A673 (cell line): ENCODE data around the gene SYK.

Experiments used
- CTCF ChIP-seq: fragments of 300-800, 200-600 bp; sonication (generic); conservative IDR thresholded peaks from 2 replicates; pipeline ENCODE4 v1.5.1; 2017; ENCODE audit warnings: low read depth, mild to moderate bottlenecking, antibody characterized with exemption, low read length, moderate library complexity, mixed read lengths
- EZH2 ChIP-seq: fragments of 200-600 bp; sonication (generic); IDR thresholded peaks from 2 replicates; pipeline ENCODE4 v1.6.1; 2017; ENCODE audit warnings: borderline replicate concordance, low read depth, mild to moderate bottlenecking, mixed read lengths, antibody characterized with exemption, low read length; ENCODE audit not compliant: poor library complexity, severe bottlenecking

- TF ChIP-seq CTCF (no peak), EZH2 (no peak)
Observed at GRCh38 chr9:90925581-90926257, 124.1 kb downstream of the SYK start.
